HG02623 (cell line): ENCODE measurements around the gene NEK3.
"Not testable (repeated sequence)": the region's sequence is repeated elsewhere in the genome, so short reads cannot be mapped to it uniquely, and the experiment has no call there.

ENCODE experiments used
- ATAC-seq: cut with Tn5 transposase; IDR thresholded peaks from one replicate; pipeline ENCODE4 v1.9.1; 2021; ENCODE audit warnings: moderate library complexity; ENCODE audit not compliant: unreplicated experiment

NEK3 gene

GRCh38 chr13:52170828-52171391 is 11.5 kb upstream of the NEK3 start:
- ATAC-seq, result not testable (repeated sequence)

GRCh38 chr13:52169839-52170238 is 10.4 kb upstream of the NEK3 start:
- ATAC-seq, result no peak

DNA sequence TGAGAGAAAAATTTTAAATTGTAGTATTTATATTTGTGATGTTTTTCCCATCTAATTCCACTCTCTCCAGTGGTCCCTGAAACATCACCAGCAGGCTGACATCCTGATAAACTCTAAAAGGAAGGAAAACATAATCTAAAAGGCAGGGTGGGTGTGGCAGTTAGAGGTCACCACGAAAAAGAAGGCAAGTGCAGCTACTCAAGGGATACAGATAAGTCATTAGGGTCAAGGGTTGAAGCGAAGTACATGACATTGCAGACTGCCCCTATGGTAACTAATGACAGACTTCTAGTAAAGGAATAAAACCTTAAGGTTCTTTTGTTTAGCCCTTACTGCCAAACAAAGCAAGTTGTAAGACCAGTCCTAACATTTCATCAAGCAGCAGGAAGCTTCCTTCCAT is 6.0 kb upstream of the NEK3 start:
- ATAC-seq, result no peak

DNA sequence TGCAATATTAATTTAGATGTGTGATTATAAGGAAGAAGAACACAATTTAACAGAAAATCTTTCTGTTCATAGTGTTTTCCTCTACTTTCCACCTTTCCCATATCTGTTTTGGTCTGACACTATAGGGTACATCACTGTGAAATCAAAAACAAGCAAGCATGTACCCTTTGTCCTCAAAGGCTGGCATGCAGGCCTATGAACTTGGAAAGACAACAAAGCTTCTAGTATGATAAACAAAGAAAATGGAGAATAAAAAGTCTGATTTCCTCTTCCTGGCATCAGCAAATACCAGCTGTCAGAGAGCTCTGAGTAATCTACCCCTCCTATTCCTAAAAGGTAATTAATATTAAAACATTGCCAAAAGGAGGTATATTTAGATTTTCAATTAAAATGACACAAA is 5.6 kb upstream of the NEK3 start:
- no peak for ATAC-seq

DNA sequence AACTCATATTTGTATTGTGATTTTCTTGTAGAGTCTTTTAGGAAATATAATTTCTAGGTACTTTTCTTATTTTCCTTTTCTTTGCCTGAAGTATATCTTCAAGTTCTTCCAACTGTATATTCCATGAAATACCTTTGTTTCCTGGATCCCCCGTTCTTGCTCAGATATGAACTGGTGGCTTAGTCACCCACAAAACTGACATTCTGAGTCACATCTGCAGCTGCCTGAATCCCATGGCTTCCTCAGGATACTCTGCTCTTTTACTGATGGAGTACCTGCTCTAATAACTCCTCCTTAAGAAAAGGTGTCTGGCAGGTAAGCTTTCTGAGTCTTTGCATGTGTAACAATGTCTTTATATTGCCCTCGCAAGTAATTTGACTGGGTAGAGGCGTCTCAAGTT is 4.5 kb upstream of the NEK3 start:
- not testable (repeated sequence) for ATAC-seq

DNA sequence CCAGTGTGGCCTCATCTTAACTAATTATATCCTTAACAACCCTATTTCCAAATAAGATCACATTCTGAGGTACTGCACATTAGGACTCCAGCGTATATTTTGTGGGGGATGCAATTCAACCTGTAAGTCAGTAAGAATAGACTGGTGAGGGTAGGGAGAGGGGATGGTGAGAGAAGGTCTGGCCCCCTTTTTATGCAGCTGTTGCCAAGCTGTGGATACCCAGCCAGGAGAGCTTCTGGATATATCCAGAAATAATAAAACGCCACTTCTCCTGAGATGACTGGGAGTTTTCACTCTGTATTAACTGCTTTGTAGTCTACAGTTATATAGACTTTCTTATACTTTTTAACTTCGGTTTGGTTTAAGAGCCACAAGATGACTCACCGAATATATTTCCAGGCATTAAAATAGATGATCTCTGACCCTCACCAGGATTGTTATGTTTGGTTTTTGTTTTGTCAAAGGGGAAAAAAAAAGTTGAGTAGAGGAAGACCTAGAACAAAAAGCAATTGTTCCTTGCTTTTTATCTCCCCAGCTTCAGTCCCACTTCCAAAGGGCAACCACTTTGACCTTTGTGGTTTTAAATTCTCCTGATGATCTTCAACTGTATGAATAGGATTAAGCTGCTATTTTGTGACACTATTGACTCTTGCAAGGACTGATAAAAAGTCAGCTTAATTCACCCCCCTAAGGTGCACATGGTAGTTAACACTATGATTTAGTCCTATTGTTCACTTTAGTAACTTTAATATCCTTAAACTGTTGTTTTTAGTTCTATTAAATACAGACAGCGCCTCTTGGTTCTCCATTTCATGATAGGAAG is 3.1 kb upstream of the NEK3 start:
- ATAC-seq, result no peak

DNA sequence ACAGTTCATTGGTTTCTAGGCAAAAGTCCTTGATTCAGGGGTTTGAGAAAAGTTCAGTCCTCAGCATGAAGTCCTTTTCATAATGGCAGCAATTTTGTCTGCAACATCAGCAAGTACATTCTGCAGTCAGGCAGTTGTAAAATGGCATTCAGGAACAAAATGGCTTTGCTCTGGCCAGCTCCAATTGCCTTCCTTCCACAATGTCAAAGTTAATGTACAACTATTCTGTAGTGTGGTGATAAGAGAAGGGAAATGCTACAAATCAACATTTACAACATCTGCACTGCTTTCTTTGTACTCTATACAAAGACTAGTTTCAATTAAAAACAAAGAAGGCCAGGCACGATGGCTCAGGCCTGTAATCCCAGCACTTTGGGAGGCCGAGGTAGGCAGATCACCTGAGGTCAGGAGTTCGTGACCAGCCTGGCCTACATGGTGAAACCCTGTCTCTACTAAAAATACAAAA is 1.8 kb upstream of the NEK3 start:
- no peak for ATAC-seq

- ATAC-seq, result no peak
Measured at GRCh38 chr13:52160506-52160905, 1.1 kb upstream of the NEK3 start.

DNA sequence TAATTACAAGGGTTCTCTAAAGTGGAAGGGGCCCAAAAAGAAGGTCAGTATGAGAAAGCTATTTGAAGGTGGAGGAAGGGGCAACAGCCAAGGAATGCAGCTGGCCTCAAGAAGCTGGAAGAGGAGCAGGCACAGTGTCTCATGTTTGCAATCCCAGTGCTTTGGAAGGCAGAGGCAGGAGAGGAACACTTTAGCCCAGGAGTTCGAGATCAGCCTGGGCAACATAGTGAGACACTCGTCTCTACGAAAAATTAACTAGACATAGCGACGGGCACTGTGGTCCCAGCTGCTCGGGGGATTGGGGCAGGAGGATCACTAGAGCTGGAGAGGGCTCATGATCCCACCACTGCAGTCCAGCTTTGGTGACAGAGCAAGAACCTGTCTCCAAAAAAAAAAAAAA is 656 bp upstream of the NEK3 start:
- ATAC-seq, result no peak

DNA sequence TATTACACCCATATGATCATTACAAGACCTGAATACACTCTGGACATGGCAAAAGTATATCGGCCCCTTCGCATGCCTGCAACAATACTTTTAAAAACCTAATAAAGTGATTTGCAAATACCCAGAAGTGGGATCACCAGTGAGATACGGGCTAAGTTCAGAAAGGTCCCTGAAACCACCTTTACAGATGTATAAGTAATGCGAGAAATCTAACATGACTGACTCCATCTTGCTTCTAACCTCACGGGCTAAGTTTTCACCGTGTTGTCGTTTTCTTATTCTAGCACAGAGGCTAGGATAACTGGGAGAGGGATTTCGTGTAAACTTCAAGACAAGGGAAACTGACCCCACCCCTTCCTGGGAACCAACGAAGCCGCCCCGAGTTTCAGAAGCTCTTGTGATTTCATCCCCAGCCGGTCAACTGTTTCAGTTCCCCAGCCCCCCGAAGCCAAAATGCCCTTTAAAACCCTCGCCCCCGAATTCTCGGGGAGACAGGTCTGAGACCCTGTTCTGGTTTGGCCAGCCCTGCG is 703 bp downstream of the NEK3 start:
- ATAC-seq, result peak; percentile 7

- no peak for ATAC-seq
Measured at GRCh38 chr13:52156724-52157261, 2.6 kb downstream of the NEK3 start.

DNA sequence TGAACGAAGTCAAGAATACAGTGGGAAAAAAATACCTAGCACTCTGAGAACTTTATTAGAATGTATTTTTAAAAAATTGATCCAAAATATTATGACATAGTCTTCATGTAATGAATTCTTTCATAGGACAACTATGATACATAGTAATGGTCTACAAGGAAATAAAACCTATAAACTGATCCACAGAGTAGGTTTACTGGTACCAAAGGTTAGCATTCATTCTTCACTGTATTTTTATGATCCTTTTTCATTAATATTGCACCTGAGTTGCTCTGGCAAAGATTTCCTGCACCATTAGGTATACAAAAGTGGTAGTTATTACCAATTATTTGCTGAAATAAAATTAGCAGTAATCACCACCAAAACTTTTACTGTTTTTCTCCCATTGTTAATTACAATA is 4.2 kb downstream of the NEK3 start:
- no peak for ATAC-seq

GRCh38 chr13:52147225-52147624 is 12.2 kb downstream of the NEK3 start:
- ATAC-seq, result no peak

- ATAC-seq, result no peak
Measured at GRCh38 chr13:52141299-52141698, 18.1 kb downstream of the NEK3 start.

- ATAC-seq, result no peak
Measured at GRCh38 chr13:52137489-52137888, 21.9 kb downstream of the NEK3 start.

- ATAC-seq, result no peak
Measured at GRCh38 chr13:52136763-52137162, 22.6 kb downstream of the NEK3 start.

- no peak for ATAC-seq
Measured at GRCh38 chr13:52130641-52131040, 28.8 kb downstream of the NEK3 start.

- peak; percentile 54 for ATAC-seq
Measured at GRCh38 chr13:52128714-52129700, 30.4 kb downstream of the NEK3 start, which contains the start of gene NEK5. NEK5 (minus strand) TSS chr13:52129073; CDS start chr13:52127482, 1,591 bp downstream.

DNA sequence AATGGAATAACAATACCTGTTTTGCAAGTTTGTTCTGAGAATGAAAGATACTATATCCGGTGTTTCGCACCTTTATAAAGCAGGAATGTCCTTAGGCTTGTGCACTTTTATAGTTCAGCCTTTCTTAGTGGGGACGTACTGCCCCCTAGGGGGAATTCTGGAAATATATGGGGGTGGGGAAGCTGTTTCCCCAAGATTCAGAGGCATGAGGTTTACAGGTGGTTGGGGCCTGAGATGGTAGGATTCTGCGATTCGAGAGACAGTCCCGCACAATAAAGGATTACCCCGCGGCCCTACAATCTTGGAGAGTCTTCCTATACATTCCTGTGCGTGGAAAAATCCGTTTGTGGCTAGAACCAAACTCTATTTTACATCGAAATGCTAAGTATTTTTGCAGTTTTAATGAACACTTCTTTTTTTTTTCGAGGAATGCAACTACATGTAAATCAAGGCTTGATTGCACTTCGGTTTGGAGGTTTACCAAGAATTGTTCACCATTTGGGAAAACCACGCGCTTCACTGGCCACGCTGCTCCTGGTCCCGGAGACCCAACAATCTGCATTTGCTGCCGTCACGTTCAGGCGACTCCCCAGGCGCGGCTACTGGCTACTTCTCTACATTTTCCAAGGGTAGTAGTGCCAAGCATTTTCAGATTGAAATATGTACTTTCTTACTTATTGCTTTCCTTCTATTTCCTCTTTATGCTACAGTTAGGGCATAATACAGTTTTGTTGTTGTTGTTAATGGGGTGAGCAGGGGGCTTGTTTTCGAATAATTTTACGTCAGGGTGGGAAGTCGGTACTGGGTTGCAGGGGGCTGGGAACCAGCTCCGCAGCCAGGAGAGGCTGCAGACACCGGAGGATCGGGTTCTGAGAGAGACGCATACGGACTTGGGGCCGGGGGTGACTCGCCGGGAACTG is 31.4 kb downstream of the NEK3 start:
- peak; percentile 44 for ATAC-seq

DNA sequence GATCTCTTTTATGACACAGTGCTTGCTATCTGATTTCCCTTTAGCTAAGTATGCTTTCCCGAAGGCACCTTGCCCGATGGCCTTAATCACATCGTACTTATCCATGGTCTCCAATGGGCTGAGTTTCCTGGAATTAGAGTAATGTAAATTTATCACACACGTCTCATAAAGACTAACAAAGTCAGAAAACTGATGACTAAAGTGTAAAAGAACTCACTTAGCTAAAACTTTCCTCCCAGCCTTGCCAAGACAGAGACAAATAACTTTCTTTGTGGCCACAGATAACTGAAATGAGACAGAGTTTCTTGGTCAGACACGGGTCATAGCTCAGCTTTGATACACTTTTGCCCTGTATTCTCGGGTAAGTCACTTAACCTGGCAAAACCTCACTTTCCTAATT is 32.0 kb downstream of the NEK3 start:
- peak; percentile 19 for ATAC-seq
